Upper lobe of left lung (tissue), 4 donors: ENCODE measurements around the gene SPOCK1.

Experiments used
- POLR2A ChIP-seq, 4 donors: fragments of 450-650 bp; IDR thresholded peaks; one replicate each; pipeline ENCODE4 v1.5.1; 2016 to 2017; ENCODE audit warnings: antibody characterized with exemption in 4 of 4, mild to moderate bottlenecking in 2 of 4
- TF ChIP-seq, protein P1 (sequence below), 6 experiments: fragments of 450-650 bp in 4 of 6; fragments of 200-600 bp in 2 of 6; sonication (generic) in 2 of 6; IDR thresholded peaks; one replicate each; pipeline ENCODE4 v1.5.1; 2016 to 2019; ENCODE audit warnings: antibody characterized with exemption in 6 of 6

DNA sequence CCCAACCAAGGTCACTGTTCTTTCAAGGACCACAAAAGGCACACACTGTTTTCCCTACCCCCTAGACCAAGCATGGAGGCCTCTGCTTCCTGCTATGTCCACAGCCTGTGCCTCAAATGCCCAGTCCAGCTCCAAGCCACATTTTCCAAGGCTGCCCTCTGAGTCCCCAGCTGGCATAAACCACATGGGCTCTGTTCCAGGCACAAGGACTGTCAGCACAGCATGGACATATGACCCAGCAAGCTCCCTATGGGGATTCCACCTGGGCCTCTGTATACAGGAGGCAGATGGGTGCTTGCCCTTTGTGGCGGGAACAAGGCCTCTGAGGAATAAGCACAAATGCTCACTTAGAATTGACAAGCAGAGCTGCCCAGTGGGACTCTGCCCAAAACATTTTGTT is 115.2 kb downstream of the SPOCK1 start:
- TF ChIP-seq, protein P1, sequence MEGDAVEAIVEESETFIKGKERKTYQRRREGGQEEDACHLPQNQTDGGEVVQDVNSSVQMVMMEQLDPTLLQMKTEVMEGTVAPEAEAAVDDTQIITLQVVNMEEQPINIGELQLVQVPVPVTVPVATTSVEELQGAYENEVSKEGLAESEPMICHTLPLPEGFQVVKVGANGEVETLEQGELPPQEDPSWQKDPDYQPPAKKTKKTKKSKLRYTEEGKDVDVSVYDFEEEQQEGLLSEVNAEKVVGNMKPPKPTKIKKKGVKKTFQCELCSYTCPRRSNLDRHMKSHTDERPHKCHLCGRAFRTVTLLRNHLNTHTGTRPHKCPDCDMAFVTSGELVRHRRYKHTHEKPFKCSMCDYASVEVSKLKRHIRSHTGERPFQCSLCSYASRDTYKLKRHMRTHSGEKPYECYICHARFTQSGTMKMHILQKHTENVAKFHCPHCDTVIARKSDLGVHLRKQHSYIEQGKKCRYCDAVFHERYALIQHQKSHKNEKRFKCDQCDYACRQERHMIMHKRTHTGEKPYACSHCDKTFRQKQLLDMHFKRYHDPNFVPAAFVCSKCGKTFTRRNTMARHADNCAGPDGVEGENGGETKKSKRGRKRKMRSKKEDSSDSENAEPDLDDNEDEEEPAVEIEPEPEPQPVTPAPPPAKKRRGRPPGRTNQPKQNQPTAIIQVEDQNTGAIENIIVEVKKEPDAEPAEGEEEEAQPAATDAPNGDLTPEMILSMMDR (IDR thresholded peaks at IDR 0.05), result no peak
- TF ChIP-seq POLR2A (IDR thresholded peaks at IDR 0.05), result no peak
